Neutrophil (primary cell): ENCODE measurements around the gene OST4.

ENCODE experiments used
- H3K27ac ChIP-seq: fragments of 200-600 bp; sonication (generic); 2 replicates; pipeline ENCODE4 v1.5.1; 2016; ENCODE audit warnings: mild to moderate bottlenecking, moderate library complexity
- H3K27me3 ChIP-seq: fragments of 200-600 bp; sonication (generic); 2 replicates; pipeline ENCODE4 v1.6.0; 2016; ENCODE audit warnings: mild to moderate bottlenecking
- H3K36me3 ChIP-seq: fragments of 200-600 bp; sonication (generic); 2 replicates; pipeline ENCODE4 v1.5.1; 2017
- H3K4me1 ChIP-seq, 2 experiments: fragments of 200-600 bp in 1 of 2; sonication (generic) in 1 of 2; 1 replicate in 1 of 2; 2 replicates in 1 of 2; pipeline versions ENCODE4 v1.5.1 to v1.6.1; 2013 to 2016; ENCODE audit warnings: low read depth in 1 of 2, low read length in 1 of 2, mild to moderate bottlenecking in 1 of 2, moderate library complexity in 1 of 2; ENCODE audit not compliant: control insufficient read depth in 1 of 2, insufficient read depth in 1 of 2
- H3K4me3 ChIP-seq, 2 experiments: fragments of 200-600 bp in 1 of 2; sonication (generic) in 1 of 2; 1 replicate in 1 of 2; 2 replicates in 1 of 2; pipeline ENCODE4 v1.5.1; 2013 to 2016; ENCODE audit warnings: low read depth in 1 of 2, low read length in 1 of 2, mild to moderate bottlenecking in 1 of 2, moderate library complexity in 1 of 2
- H3K9me3 ChIP-seq: fragments of 200-600 bp; sonication (generic); 2 replicates; pipeline ENCODE4 v1.5.1; 2016
- TF ChIP-seq, protein P1 (sequence below): fragments of 200-600 bp; sonication (generic); IDR thresholded peaks from 2 replicates; pipeline ENCODE4 v1.5.1; 2016; ENCODE audit warnings: antibody characterized with exemption

Gene OST4

DNA sequence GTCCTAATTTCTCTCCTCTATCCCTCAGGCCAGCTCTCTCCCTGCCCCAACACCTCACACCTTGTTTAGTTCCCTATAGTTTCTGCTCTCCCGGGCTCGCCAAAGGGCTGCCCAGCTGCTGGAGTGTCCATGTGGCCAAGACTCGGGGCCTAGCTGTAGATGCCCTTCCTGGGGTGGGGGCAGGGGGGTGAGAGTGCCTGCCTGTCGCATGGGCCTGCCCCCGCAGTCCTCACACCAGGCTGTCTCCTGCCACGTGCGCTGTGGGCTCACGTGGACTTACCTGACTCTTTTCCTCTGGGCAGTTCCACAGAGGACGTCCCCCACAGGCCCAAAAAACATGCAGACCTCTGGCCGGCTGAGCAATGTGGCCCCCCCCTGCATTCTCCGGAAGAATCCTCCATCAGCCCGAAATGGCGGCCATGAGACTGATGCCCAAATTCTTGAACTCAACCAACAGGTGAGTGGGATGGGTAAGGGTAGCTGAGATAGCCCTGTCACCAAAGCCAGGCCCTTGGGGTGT, 46.1 kb downstream of the OST4 start:
- no peaks in the 10 kb centered on the region for H3K27me3 ChIP-seq
- peaks cover 18% of the 10 kb centered on the region for H3K36me3 ChIP-seq
- no peaks in the 10 kb centered on the region for H3K4me1 ChIP-seq
- no peak overlapping the region for H3K27ac ChIP-seq
- H3K9me3 ChIP-seq, result no peaks in the 10 kb centered on the region
- TF ChIP-seq, protein P1, sequence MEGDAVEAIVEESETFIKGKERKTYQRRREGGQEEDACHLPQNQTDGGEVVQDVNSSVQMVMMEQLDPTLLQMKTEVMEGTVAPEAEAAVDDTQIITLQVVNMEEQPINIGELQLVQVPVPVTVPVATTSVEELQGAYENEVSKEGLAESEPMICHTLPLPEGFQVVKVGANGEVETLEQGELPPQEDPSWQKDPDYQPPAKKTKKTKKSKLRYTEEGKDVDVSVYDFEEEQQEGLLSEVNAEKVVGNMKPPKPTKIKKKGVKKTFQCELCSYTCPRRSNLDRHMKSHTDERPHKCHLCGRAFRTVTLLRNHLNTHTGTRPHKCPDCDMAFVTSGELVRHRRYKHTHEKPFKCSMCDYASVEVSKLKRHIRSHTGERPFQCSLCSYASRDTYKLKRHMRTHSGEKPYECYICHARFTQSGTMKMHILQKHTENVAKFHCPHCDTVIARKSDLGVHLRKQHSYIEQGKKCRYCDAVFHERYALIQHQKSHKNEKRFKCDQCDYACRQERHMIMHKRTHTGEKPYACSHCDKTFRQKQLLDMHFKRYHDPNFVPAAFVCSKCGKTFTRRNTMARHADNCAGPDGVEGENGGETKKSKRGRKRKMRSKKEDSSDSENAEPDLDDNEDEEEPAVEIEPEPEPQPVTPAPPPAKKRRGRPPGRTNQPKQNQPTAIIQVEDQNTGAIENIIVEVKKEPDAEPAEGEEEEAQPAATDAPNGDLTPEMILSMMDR, result no peak
- H3K4me3 ChIP-seq, result no peak overlapping the region

GRCh38 chr2:27024812-27025211, 46.6 kb downstream of the OST4 start:
- peaks cover 18% of the 10 kb centered on the region for H3K36me3 ChIP-seq
- TF ChIP-seq, protein P1, result no peak
- H3K9me3 ChIP-seq, result no peaks in the 10 kb centered on the region
- no peak overlapping the region for H3K27ac ChIP-seq
- no peaks in the 10 kb centered on the region for H3K4me1 ChIP-seq
- H3K4me3 ChIP-seq, result no peak overlapping the region
- no peaks in the 10 kb centered on the region for H3K27me3 ChIP-seq

- Histone ChIP-seq H3K4me3 (no peak overlapping the region), H3K9me3 (no peaks in the 10 kb centered on the region), H3K27ac (no peak overlapping the region), H3K36me3 (peaks cover 18% of the 10 kb centered on the region), H3K4me1 (no peaks in the 10 kb centered on the region), H3K27me3 (no peaks in the 10 kb centered on the region)
- TF ChIP-seq, protein P1, result no peak
Measured at GRCh38 chr2:27024188-27024587, 47.3 kb downstream of the OST4 start.

DNA sequence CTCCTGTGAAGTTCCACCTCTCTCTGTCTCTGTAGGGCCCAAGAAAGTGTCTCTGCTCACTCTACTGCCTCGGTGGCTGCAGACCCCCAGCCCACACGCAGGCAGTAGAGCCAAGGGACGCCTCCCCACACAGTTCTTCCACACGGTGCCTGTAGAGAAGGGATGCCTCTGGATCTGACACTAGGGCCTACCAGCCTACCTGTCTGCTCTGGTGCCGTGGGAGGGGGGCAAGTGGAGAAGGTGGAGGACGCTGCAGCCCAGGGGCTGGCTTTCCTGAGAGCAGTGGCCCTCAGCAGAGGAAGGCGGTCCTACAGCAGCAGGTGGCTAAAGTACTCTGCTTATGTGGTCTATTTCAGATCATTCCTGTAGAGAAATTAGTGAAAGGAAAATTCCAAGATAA, 47.7 kb downstream of the OST4 start:
- TF ChIP-seq, protein P1, result no peak
- Histone ChIP-seq H3K27me3 (no peaks in the 10 kb centered on the region), H3K36me3 (peaks cover 18% of the 10 kb centered on the region), H3K4me1 (no peaks in the 10 kb centered on the region), H3K4me3 (no peak overlapping the region), H3K27ac (no peak overlapping the region), H3K9me3 (no peaks in the 10 kb centered on the region)

GRCh38 chr2:27021253-27022049, 50.0 kb downstream of the OST4 start:
- TF ChIP-seq, protein P1, result no peak
- no peaks in the 10 kb centered on the region for H3K4me1 ChIP-seq
- H3K36me3 ChIP-seq, result peaks cover 12% of the 10 kb centered on the region
- no peak overlapping the region for H3K27ac ChIP-seq
- no peaks in the 10 kb centered on the region for H3K9me3 ChIP-seq
- no peak overlapping the region for H3K4me3 ChIP-seq
- no peaks in the 10 kb centered on the region for H3K27me3 ChIP-seq
